Tibial artery (tissue), 4 donors: ENCODE results near the gene SFTPD.

Experiments
- DNase-seq, 2 donors: peaks; one replicate each; pipeline ENCODE4 v3.0.0-alpha.2; 2019
- H3K27ac ChIP-seq, 2 donors: fragments of 200-600 bp; sonication (generic) in 1 of 2; 1 replicate in 1 of 2; 2 replicates in 1 of 2; pipeline ENCODE4 v1.5.1; 2018 to 2019; ENCODE audit warnings: mild to moderate bottlenecking in 1 of 2
- H3K27me3 ChIP-seq, 2 donors: fragments of 200-600 bp; sonication (generic) in 1 of 2; one replicate each; pipeline versions ENCODE4 v1.5.1 to v1.6.0; 2016 to 2019
- H3K36me3 ChIP-seq, 3 donors: fragments of 200-600 bp; sonication (generic) in 2 of 3; one replicate each; pipeline ENCODE4 v1.5.1; 2016 to 2019; ENCODE audit warnings: mild to moderate bottlenecking in 2 of 3
- H3K4me1 ChIP-seq, 4 donors: fragments of 200-600 bp; sonication (generic) in 2 of 4; 1 replicate in 3 of 4; 2 replicates in 1 of 4; pipeline ENCODE4 v1.5.1; 2016 to 2019
- H3K4me3 ChIP-seq, 2 donors: fragments of 200-600 bp; sonication (generic) in 1 of 2; 1 replicate in 1 of 2; 2 replicates in 1 of 2; pipeline ENCODE4 v1.5.1; 2018 to 2019; ENCODE audit warnings: mild to moderate bottlenecking in 2 of 2
- H3K9me3 ChIP-seq, 3 donors: fragments of 200-600 bp; sonication (generic) in 1 of 3; one replicate each; pipeline ENCODE4 v1.5.1; 2016 to 2019
- CTCF ChIP-seq, 2 experiments: fragments of 200-600 bp in 1 of 2; fragments of 450-650 bp in 1 of 2; IDR thresholded peaks; one replicate each; pipeline ENCODE4 v1.5.1; 2017 to 2019; ENCODE audit warnings: antibody characterized with exemption in 2 of 2, mild to moderate bottlenecking in 1 of 2, moderate library complexity in 1 of 2
- intact Hi-C: fragments of 100-400 bp; cut with DNase I; formaldehyde crosslinking; loops from one replicate; pipeline ENCODE4 v1.15.0; 2023; ENCODE audit warnings: low total_unique reads

The SFTPD gene

GRCh38 chr10:79980711-79981110, 31.8 kb upstream of the SFTPD start:
- no peaks in the 10 kb centered on the region for H3K9me3 ChIP-seq

GRCh38 chr10:79979976-79980687, 31.2 kb upstream of the SFTPD start:
- H3K36me3 ChIP-seq = no peaks in the 10 kb centered on the region

More at GRCh38 chr10:79980711-79981110, 31.8 kb upstream of the SFTPD start:
- TF ChIP-seq CTCF (IDR thresholded peaks at IDR 0.05) = no peak
- peak overlapping the region in 1 of 2 donors; percentile 98 for H3K27ac ChIP-seq
- intact Hi-C loops = no loop called here
- DNase-seq = no peak
- H3K36me3 ChIP-seq = no peaks in the 10 kb centered on the region
- H3K27me3 ChIP-seq = peaks cover 0 to 4% of the 10 kb centered on the region in 2 donors
- H3K4me3 ChIP-seq = no peak overlapping the region
- peaks cover 0 to 29% (median 5%) of the 10 kb centered on the region in 4 donors for H3K4me1 ChIP-seq

GRCh38 chr10:79979310-79979975, 30.5 kb upstream of the SFTPD start:
- Histone ChIP-seq H3K27me3 (peaks cover 0 to 4% of the 10 kb centered on the region in 2 donors), H3K9me3 (no peaks in the 10 kb centered on the region), H3K27ac (peak overlapping the region in 1 of 2 donors; percentile 98), H3K36me3 (no peaks in the 10 kb centered on the region), H3K4me1 (peaks cover 0 to 29% (median 5%) of the 10 kb centered on the region in 4 donors), H3K4me3 (no peak overlapping the region)
- TF ChIP-seq CTCF (IDR thresholded peaks at IDR 0.05) = no peak
- no peak for DNase-seq
- intact Hi-C loops = no loop called here

More at GRCh38 chr10:79979976-79980687, 31.2 kb upstream of the SFTPD start:
- no peak for DNase-seq
- H3K4me1 ChIP-seq = peaks cover 0 to 29% (median 5%) of the 10 kb centered on the region in 4 donors
- no peaks in the 10 kb centered on the region for H3K9me3 ChIP-seq
- peak overlapping the region in 1 of 2 donors; percentile 98 for H3K27ac ChIP-seq
- H3K4me3 ChIP-seq = no peak overlapping the region
- intact Hi-C loops = no loop called here
- no peak for TF ChIP-seq CTCF (IDR thresholded peaks at IDR 0.05)
- H3K27me3 ChIP-seq = peaks cover 0 to 4% of the 10 kb centered on the region in 2 donors

GRCh38 chr10:79976999-79977398, 28.1 kb upstream of the SFTPD start:
- Histone ChIP-seq H3K36me3 (no peaks in the 10 kb centered on the region), H3K27ac (no peak overlapping the region), H3K9me3 (no peaks in the 10 kb centered on the region), H3K4me3 (no peak overlapping the region), H3K27me3 (no peaks in the 10 kb centered on the region), H3K4me1 (peaks cover 0 to 16% (median 0%) of the 10 kb centered on the region in 4 donors)
- intact Hi-C loops = no loop called here
- no peak for DNase-seq
- TF ChIP-seq CTCF (IDR thresholded peaks at IDR 0.05) = no peak

GRCh38 chr10:79970062-79970461, 21.2 kb upstream of the SFTPD start:
- no peak overlapping the region for H3K4me3 ChIP-seq
- H3K36me3 ChIP-seq = no peaks in the 10 kb centered on the region
- no peak for DNase-seq
- H3K27ac ChIP-seq = no peak overlapping the region
- no peaks in the 10 kb centered on the region for H3K27me3 ChIP-seq
- intact Hi-C loops = no loop called here
- no peaks in the 10 kb centered on the region for H3K4me1 ChIP-seq
- peaks cover 0 to 12% (median 0%) of the 10 kb centered on the region in 3 donors for H3K9me3 ChIP-seq
- no peak for TF ChIP-seq CTCF (IDR thresholded peaks at IDR 0.05)
